Measurements from ENCODE around the gene NCOA4.
"Not testable (repeated sequence)": the region's sequence is repeated elsewhere in the genome, so short reads cannot be mapped to it uniquely, and the experiment has no call there.

Gene NCOA4

GRCh38 chr10:45978554-45978953 lies 51.9 kb downstream of the NCOA4 start:
- not testable (repeated sequence) for DNase-seq

- DNase-seq, result not testable (repeated sequence)
Observed at GRCh38 chr10:45974041-45974440, 56.4 kb downstream of the NCOA4 start.

- DNase-seq, result not testable (repeated sequence)
Observed at GRCh38 chr10:45972813-45973169, 57.6 kb downstream of the NCOA4 start.

GRCh38 chr10:45972106-45972812 lies 58.2 kb downstream of the NCOA4 start, which contains the start of gene TIMM23:
TSS of gene TIMM23 (plus strand) at chr10:45972489. CDS start at chr10:45972625, 136 bp downstream.
- peak; percentile 76 for DNase-seq

- DNase-seq, result not testable (repeated sequence)
Observed at GRCh38 chr10:45971742-45972105, 58.7 kb downstream of the NCOA4 start.

- DNase-seq, result not testable (repeated sequence)
Observed at GRCh38 chr10:45971019-45971418, 59.4 kb downstream of the NCOA4 start.

- not testable (repeated sequence) for DNase-seq
Observed at GRCh38 chr10:45962686-45963452, 67.6 kb downstream of the NCOA4 start.

- DNase-seq, result not testable (repeated sequence)
Observed at GRCh38 chr10:45957928-45958327, 72.5 kb downstream of the NCOA4 start.

GRCh38 chr10:45956634-45957033 lies 73.8 kb downstream of the NCOA4 start:
- DNase-seq, result not testable (repeated sequence)

Data from NCI-H774 (cell line).